Effector memory CD4-positive, alpha-beta T cell (primary cell): ENCODE measurements around the gene SBNO2.

Experiments used
- DNase-seq, 3 donors: peaks; one replicate each; pipeline ENCODE4 v3.0.0-alpha.2; 2020
- H3K27ac ChIP-seq: 2 replicates; pipeline ENCODE4 v1.7.0; 2013; ENCODE audit warnings: mild to moderate bottlenecking, low read length, moderate library complexity; ENCODE audit not compliant: insufficient read depth, poor library complexity, severe bottlenecking
- H3K27me3 ChIP-seq: replicated peaks from 2 replicates; pipeline ENCODE4 v1.7.0; 2013; ENCODE audit warnings: mild to moderate bottlenecking, low read length; ENCODE audit not compliant: insufficient read depth, control insufficient read depth, poor library complexity, severe bottlenecking
- H3K36me3 ChIP-seq: 2 replicates; pipeline ENCODE4 v1.7.0; 2013; ENCODE audit warnings: mild to moderate bottlenecking, low read length, moderate library complexity; ENCODE audit not compliant: control insufficient read depth, insufficient read depth
- H3K4me1 ChIP-seq: 2 replicates; pipeline ENCODE4 v1.7.0; 2013; ENCODE audit warnings: low read length, mild to moderate bottlenecking; ENCODE audit not compliant: control insufficient read depth, insufficient read depth, poor library complexity, severe bottlenecking
- H3K4me3 ChIP-seq: 2 replicates; pipeline ENCODE4 v1.7.0; 2013; ENCODE audit warnings: low read length, low read depth, mild to moderate bottlenecking; ENCODE audit not compliant: insufficient read depth, poor library complexity, severe bottlenecking
- H3K9me3 ChIP-seq: 2 replicates; pipeline ENCODE4 v1.7.0; 2013; ENCODE audit warnings: mild to moderate bottlenecking, low read length, moderate library complexity; ENCODE audit not compliant: control insufficient read depth

SBNO2 gene

DNA sequence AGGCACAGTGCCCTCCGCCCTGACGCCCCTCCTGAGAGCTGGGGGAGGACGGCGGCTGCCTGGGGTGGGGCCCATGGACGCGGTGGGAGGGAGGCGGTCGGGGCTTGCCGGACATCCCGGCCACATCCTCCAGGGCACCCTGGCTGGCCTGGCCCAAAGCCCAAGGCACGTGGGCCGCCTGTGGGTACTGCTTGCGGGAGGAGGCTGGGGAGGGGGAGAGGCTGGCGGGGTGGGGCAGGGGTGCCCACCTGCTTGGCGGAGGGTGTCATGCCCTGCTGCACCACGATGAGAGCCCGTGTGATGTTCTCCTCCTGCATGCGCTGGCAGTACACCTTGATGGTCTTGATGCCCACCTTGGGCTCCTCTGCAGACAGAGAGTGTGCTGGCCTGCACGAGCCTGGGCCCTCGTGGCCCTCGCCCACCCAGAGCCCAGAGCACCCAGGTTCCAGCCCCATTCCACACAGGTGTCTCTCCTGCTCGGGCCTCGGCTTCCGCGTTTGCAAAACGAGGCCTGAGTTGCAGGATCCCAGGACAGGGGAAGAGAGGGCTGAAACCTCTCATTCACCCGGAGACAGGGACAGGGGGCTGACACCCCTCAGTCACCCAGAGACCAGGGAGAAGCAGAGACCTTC is 82.4 kb downstream of the SBNO2 start:
- Histone ChIP-seq H3K36me3 (peaks cover 28% of the 10 kb centered on the region), H3K4me1 (peaks cover 50% of the 10 kb centered on the region), H3K4me3 (no peak overlapping the region), H3K27me3 (no peaks in the 10 kb centered on the region), H3K27ac (no peak overlapping the region), H3K9me3 (no peaks in the 10 kb centered on the region)
- no peak for DNase-seq

DNA sequence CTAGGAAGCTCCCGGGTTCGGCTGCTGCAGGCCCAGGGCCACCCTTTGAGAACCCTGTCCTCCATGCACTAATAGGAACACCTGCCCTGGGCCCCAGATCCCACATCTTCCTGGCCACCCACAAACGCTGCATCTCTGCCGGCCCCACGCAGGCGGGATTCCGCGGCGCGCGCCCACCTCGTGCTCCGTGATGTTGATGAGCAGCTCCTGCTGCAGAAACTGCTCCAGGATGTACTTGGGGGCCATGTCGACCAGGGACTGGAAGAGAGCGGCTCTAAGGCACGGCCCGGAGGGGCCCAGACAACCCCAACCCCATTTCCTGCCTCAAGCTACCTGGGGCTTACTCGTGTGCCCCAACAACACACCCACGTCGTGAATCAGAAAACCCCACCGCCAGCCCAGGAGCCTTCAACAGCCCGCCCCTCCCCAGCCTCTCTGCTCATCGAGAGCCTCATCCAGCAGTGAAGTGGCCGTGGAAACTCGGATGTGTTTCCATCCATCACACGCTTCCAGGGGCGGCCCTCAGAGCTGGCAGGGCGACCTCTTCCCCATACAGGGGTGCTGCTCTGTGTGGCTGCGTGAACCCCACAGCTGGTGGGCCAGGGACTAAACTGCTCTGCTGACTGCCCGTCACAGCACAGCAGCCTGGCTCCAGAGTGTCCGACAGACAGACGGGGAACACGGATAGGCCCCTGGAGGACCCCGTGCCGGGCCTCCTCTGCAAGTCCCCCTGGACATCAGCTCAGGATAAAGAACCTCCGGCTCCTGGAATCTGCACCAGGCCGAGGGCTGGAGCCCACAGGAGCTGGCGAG is 83.1 kb downstream of the SBNO2 start:
- Histone ChIP-seq H3K27me3 (no peaks in the 10 kb centered on the region), H3K4me1 (peaks cover 48% of the 10 kb centered on the region), H3K27ac (no peak overlapping the region), H3K9me3 (no peaks in the 10 kb centered on the region), H3K36me3 (peaks cover 35% of the 10 kb centered on the region), H3K4me3 (no peak overlapping the region)
- DNase-seq: no peak

DNA sequence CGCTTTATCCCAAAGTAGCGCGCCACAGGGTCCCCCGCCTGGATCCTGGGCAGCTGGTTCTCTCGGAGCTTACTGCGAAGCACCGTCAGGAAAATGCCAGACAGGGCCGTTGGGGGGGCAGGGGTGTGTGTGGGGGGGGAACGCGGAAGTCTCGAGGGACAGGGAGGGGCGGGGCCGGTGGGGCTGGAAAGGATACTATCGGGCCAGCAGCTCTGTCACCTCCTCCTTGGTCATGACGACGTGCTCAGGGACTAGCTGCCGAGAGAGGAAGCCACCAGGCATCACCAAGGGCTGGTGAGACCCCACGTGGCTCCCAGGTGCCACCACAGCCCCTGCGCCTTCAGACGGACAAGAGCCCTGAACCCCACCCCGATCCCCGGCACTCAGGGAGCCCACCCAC is 84.2 kb downstream of the SBNO2 start:
- Histone ChIP-seq H3K27me3 (no peaks in the 10 kb centered on the region), H3K4me3 (no peak overlapping the region), H3K36me3 (peaks cover 46% of the 10 kb centered on the region), H3K9me3 (no peaks in the 10 kb centered on the region), H3K4me1 (peaks cover 42% of the 10 kb centered on the region), H3K27ac (no peak overlapping the region)
- DNase-seq: no peak

DNA sequence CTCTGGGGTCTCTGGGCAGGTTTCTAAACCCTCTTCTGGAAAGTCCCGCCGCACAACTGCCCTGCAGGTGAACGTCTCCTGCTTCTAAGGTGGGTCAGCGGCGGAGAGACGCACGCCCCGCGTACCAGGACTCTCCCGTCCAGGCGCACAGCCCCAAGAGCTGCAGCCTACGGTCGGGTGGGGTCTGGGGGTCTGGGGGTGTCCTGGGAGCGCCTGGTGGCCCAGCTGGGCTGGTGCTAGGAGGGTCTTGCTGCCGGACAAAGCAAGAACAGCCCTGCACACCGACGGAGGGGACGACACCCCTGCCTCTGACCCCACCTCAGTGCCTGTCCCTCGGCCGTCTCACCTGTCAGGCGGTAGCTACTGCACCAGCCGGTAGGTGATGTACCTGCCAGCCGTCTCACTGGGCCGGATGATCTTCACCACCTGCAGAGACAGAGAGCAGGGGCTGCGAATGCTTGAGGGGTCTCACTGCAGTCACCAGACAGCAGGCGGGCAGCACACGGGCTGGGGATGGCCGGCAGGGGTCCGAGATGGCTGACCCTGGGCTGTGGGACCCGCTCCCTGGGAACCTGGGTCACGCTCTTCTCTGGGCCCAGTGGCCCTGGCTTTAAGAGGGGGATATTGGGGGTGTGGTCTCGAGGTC is 84.8 kb downstream of the SBNO2 start:
- Histone ChIP-seq H3K4me1 (peaks cover 36% of the 10 kb centered on the region), H3K27ac (peak overlapping the region; percentile 73), H3K27me3 (no peaks in the 10 kb centered on the region), H3K4me3 (no peak overlapping the region), H3K9me3 (no peaks in the 10 kb centered on the region), H3K36me3 (peaks cover 52% of the 10 kb centered on the region)
- no peak for DNase-seq

DNA sequence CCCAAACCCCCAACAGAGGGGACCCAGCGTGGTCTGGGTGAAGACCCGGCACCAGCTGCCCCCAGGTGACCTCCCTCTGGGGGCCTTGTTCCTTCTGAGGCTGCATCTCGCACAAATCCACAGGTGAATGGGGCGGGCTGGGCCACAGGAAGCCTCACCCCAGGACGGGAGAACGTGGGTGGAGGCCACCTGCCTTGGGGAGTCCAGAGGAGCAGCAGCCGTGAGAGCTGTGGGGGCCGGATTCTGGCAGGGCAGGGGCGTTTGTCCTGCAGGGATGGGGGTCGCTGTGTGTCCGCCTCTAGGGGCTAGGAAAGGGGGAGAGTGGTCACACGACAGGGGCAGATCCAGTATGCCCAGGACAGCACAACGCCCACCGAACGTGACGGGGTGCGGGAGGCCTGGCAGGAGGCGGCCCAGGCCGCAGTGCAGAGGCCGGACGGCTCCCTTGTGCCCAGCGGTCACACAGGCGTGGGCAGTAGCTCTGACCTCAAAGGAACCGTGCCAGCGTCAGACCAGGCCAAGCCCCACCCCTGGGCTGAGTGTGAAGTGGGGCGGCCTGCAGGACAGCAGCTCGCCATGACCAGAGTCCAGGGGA is 85.6 kb downstream of the SBNO2 start:
- peaks cover 34% of the 10 kb centered on the region for H3K4me1 ChIP-seq

DNA sequence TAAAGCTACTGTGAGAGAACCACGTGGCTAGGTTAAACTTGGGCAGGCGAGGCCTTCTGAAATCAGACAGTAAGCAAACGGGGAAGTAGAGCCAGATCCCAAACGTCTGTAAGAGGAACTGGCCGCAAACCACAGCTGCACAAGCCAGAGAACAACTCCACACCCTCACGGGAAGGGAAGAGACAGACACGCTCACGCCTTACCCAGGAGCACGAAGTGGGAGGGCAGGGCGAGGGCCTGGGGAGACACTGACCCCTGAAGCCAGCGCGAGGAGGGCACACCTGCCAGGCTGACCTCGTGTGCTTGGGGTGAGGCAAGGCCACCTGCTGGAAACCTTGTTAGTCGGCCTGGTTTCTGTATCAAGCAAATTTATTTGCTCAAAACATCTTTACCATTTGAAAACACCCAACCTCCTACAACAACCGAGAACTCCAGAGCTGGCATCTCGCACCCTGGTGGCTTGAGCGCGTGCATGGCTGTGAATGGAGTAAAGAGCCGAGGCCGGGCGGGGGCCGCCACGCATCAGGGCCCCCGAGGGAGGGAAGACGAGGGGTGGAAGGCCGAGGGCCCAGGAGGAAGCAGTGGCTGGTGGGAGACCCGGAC is 86.2 kb downstream of the SBNO2 start:
- no peaks in the 10 kb centered on the region for H3K27me3 ChIP-seq
- no peak overlapping the region for H3K4me3 ChIP-seq
- DNase-seq: peak in 2 of 3 donors; percentile 40 to 54
- H3K36me3 ChIP-seq: peaks cover 61% of the 10 kb centered on the region
- H3K4me1 ChIP-seq: peaks cover 40% of the 10 kb centered on the region
- peak overlapping the region; percentile 73 for H3K27ac ChIP-seq
- H3K9me3 ChIP-seq: no peaks in the 10 kb centered on the region

More for the DNA sequence above, 85.6 kb downstream of the SBNO2 start:
- no peaks in the 10 kb centered on the region for H3K27me3 ChIP-seq
- H3K36me3 ChIP-seq: peaks cover 59% of the 10 kb centered on the region
- peak overlapping the region; percentile 73 for H3K27ac ChIP-seq
- DNase-seq: no peak
- H3K9me3 ChIP-seq: no peaks in the 10 kb centered on the region
- no peak overlapping the region for H3K4me3 ChIP-seq

DNA sequence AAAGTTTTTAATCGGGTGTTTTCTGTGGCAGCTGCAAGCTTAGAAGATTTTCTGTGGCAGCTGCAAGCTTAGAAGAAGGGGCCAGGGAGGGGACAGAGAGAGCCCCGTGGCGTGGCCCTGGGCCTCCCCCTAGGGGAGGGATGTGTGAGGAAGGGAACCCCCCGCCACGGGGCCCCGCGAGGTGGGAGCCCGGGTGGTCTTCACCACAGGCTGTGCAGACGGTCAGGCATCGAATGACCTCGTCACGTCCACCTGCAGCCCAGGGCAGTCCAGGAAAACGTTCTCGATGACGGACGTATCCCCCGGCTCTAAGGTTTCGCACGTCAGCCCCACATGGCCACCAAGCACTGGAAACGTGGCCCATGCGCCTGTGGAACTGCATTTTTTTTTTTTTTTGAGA is 87.5 kb downstream of the SBNO2 start:
- Histone ChIP-seq H3K4me1 (peaks cover 50% of the 10 kb centered on the region), H3K4me3 (no peak overlapping the region), H3K27ac (peak overlapping the region; percentile 73), H3K27me3 (no peaks in the 10 kb centered on the region), H3K36me3 (peaks cover 65% of the 10 kb centered on the region), H3K9me3 (no peaks in the 10 kb centered on the region)
- DNase-seq: no peak

DNA sequence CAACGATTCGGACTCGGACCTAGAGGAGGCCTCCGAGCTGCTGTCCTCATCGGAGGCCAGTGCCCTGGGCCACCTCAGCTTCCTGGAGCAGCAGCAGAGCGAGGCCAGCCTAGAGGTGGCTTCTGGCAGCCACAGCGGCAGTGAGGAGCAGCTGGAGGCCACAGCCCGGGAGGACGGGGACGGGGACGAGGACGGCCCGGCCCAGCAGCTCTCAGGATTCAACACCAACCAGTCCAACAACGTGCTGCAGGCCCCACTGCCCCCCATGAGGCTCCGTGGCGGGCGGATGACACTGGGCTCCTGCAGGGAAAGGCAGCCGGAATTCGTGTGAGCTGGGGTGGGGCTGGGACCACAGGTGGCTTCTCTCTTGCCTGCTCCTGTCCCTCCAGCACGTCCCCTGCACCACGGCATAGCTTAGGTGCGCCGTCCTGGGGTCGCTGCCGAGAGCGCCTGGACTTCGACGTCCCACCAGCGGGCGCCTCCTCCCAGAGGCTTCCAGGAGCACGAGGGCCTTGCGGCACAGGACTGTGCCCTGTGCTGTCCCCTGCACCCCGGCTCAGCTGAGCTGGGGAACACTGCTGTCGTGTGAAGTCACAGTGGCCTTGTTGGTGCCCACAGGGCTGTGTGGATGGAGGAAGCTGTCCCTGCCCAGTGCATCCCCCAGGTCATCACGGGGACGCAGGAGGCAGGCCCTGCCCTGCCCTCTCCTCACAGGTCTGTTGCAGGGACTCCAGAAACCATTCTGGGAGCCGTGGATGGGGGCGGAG is 88.2 kb downstream of the SBNO2 start:
- Histone ChIP-seq H3K4me1 (peaks cover 55% of the 10 kb centered on the region), H3K4me3 (no peak overlapping the region), H3K36me3 (peaks cover 65% of the 10 kb centered on the region), H3K9me3 (no peaks in the 10 kb centered on the region), H3K27ac (peak overlapping the region; percentile 73), H3K27me3 (no peaks in the 10 kb centered on the region)
- DNase-seq: no peak

DNA sequence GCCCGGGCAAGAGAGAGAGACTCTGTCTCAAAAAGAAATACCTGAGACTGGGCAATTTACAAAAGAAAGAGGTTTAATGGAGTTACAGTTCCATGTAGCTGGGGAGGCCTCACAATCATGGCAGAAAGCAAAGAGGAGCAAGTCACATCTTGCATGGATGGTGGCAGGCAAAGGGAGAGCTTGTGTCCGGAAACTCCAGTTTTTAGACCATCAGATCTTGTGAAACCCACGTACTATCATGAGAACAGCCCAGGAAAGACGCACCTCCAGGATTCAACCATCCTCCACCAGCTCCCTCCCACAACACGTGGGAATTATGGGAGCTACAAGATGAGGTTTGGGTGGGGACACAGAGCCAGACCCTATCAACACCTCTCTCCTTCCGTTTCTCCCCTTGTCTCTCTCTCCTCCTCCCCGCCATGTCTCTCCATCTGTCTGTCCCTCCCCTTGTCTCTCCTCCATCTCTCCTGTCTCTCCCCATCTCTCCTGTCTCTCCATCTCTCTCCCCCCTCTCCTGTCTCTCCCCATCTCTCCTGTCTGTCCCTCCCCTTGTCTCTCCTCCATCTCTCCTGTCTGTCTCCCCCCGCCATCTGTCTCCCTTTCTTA is 88.9 kb downstream of the SBNO2 start:
- no peak for DNase-seq
- Histone ChIP-seq H3K36me3 (peaks cover 69% of the 10 kb centered on the region), H3K27ac (no peak overlapping the region), H3K4me1 (peaks cover 62% of the 10 kb centered on the region), H3K4me3 (no peak overlapping the region), H3K27me3 (no peaks in the 10 kb centered on the region), H3K9me3 (no peaks in the 10 kb centered on the region)
